GM18508 (cell line): ENCODE data around the gene MEG3.

Experiments used
- ATAC-seq: cut with Tn5 transposase; IDR thresholded peaks from one replicate; pipeline ENCODE4 v1.9.1; 2021; ENCODE audit warnings: moderate number of reproducible peaks; ENCODE audit not compliant: insufficient read depth, unreplicated experiment

The MEG3 gene

GRCh38 chr14:100841761-100842403, 16.0 kb downstream of the MEG3 start:
- ATAC-seq: no peak

DNA sequence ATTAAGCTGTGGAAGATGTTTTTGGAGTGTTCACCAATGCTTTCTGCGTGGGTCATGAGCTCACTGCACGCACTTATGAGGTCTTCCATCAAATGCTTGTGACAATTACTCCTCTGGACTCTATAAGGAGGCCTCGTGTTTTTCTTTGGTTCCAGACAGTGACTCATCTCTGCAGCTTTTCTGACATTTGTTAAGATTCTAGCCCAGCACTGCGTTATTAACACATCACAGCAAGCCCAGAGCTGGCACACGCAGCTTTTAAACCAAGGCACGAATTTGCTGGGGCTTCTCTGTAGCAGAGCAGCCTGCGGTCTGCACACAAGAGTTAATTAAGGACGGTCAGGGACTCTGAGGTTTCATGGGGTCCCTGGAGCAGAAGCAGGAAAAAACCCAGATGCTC, 16.9 kb downstream of the MEG3 start:
- ATAC-seq: no peak

- no peak for ATAC-seq
Observed at GRCh38 chr14:100844082-100844408, 18.1 kb downstream of the MEG3 start.

GRCh38 chr14:100844421-100844820, 18.5 kb downstream of the MEG3 start:
- ATAC-seq: no peak

GRCh38 chr14:100844846-100845245, 18.9 kb downstream of the MEG3 start:
- ATAC-seq: no peak

DNA sequence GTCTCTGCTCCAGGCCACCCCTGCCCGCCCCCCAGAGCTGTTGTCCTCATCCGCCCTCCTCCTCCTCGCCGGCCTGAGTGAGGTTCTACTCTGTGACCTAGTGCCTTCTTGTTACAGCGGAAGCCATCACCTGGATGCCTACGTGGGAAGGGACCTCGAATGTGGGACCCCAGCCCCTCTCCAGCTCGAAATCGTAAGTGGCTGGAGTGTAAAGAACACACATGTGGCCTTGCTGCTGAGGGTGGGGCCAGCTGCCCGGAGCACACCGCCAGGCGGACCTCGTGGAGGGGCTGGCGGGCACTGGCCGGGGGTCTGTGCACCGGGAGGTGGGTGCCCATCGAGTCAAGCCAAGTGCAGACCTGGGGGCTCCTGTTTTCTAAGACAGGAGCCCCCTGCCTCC, 19.4 kb downstream of the MEG3 start:
- ATAC-seq: no peak

DNA sequence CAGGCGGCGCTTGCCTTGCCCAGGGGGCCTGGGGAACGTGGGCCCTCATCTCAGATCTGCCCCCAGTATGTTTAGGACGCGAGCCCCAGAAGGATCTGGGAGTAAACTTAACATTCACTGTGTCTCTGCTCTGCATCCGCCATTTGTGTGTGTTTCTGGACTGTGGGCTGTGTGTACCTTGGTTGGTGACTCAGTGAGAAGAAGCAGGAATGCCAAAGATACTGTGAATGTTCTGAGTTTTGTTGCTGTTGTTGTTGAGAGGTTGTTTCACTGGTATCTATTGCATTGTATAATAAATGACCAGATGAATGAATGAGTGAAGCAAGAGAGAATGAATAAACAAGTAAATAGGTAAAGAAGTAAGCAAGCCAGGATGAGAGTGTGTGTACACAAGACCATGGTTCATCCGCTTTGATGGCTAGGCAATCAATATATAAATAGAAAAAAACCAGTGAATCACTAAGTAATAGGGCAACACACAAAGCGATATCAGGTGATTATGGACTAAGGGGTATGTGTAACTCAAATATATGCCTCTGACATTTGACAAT, 20.5 kb downstream of the MEG3 start:
- no peak for ATAC-seq

GRCh38 chr14:100849115-100849781, 23.3 kb downstream of the MEG3 start:
- no peak for ATAC-seq

DNA sequence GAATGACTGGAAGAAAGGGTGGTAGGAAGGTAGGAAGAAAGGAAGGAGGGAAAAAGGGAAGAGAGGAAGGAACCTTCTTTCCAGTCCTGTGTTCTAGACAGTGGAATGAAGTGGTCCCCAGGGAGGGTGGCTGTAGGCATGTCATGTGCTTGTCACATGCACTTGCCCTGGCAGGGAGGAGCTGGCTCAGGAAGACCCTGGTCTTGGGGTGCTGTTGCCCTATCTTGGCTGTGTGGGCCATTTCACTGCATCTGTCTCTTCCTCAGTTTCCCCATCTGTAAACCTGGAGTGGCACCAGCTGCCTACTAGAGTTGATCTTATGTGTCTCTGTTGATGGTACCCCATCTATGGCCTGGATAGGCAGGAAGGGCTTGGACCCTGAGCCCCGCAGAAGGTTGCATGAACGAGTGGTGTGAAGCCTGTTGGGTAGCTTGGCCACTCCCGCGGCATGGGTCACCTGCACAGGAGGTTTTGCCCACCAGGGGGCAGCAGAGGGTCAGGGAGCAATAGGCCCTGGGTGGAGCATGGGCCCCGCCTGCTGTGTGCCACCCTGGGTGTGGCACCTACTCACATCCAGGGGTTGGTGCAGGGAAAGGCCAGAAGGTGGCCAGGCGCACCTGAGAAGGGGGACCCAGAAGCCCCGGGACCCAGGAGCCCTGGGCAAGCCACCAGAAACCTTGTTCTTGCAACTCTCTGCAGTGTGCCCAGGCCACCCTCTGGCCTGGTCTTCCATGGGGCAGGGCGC, 25.1 kb downstream of the MEG3 start:
- ATAC-seq: no peak

DNA sequence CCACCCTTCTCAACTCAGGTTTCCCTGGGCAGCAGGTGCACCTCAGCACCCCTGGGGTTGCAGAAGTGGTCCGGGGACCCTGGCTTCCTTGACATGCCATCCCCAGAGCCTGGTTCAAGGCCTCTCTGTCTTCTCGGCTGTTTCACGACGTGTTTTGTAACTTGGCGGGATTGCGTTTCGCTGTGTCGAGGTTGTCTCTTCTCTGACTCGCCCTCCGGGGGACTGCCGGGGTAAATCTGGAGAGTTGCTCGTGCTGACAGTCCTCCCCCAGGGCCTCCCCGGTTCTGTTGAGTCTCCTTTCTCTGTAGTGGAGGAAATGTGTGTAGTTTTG, 25.6 kb downstream of the MEG3 start:
- ATAC-seq: no peak

DNA sequence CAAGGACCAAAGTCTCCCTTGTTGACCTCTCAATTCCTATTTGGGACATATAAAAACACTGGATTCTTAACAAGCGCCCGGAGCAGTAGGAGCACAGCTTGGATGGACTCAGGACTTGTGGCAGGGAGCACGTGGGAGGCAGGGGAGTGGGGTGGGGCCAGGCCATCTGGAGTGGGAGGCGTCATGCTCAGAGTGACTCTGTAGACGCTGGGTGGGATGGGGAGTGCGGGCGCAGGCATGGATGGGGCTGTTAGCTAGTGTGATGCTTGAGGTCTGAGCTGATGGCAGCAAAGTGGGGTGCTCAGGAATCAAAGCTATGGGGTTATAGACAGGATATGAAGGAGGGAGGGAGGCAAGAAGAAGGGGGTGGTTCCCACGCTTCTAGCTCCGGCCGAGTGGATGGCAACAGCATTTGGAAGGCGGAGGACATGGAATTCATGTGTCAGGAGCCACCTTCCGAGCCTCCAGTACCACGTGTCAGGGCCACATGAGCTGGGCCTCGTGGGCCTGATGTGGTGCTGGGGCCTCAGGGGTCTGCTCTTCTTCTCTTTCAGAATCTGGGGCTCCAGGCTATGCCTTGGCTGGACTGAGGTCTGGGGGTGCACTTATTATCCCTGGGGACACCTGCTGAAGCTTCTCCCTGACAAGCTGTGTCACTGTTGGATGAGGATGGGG, 26.2 kb downstream of the MEG3 start:
- no peak for ATAC-seq

- ATAC-seq: no peak
Observed at GRCh38 chr14:100854435-100854834, 28.5 kb downstream of the MEG3 start.

- ATAC-seq: no peak
Observed at GRCh38 chr14:100855256-100855930, 29.5 kb downstream of the MEG3 start.

GRCh38 chr14:100856056-100856950, 30.4 kb downstream of the MEG3 start:
- ATAC-seq: no peak

GRCh38 chr14:100857233-100857922, 31.5 kb downstream of the MEG3 start:
- no peak for ATAC-seq

DNA sequence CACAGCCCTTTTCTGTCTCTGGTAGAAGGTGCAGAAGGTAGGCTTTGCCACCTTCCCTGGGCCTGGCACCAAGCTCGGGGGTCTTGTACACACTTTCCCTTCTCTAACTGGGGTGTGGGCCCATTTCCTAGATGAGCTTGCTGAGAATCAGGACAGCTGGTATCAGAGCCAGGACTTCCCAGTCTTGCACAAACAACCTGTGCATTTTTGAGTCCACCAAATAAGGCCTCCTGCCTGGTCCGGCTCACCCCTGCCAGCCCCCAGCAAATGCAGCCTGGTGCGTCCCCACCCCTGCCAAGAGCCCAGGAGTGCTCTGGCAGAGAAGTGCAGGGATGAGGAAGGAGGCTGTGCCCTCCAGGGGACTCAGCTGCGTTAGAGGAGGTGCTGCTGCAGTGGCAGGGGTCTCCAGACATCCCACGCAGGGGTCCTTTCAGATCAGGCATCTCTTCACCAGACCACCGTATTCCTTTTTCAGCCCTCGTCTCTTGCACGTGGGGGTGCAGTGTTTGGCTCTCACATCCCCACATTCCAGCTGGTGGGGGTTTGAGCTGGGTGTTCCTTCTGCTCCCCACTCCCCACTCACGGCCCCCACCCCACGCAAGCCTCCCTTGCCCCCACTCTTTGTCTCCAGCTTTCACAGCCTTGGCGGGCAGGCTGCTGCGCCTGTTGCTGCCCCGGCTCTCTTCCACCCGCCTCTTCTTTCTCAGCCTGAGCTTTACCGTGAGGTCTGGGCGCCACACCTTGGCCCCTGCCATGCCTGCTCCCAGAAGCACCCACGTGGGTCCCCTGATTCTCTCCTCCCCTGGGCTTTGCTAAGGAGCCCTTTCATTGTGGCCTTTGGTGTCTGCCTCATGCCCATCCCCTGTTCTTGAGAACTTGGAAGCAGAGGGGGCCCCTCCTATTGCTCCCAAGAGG, 32.3 kb downstream of the MEG3 start:
- ATAC-seq: no peak

DNA sequence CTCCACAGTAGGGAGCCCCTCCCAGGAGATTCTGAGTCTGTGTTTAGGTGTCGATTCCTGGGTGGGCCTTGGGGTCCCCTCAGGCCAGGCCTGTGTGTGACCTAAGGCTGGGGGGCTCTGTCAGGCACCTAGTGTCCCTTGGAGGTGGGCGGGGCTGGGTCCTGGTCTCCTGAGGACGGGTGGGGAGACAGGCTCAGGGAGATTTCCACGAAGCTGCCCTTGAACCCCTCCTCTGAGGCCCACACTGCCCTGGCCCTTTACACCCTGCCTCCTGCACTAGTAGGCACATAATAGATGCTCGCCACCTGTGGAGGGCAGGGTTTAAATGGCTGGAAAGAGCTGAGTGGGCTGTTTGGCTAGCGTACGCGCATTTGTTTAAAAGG, 32.9 kb downstream of the MEG3 start:
- no peak for ATAC-seq

DNA sequence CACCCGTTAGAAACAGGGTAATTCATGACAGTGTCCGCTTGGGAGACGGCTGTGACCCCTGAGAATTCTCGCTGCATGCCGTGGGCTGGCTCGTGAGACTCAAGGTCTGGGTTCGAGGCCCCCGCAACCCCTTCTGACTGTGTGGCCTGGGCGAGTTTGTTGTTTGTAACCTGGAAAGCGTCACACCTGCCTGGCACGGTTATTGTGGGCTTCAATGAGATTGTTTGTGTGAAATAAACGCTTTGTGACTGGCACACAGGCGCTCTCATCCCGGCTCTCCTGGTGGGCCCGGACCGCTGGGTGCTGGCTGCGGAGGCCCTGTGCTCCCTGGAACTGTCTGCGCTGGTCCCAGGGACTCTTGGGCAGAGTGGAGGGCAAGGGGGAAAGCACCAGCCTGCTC, 33.9 kb downstream of the MEG3 start:
- no peak for ATAC-seq
